ENCODE results near the gene ARHGAP31.

The ARHGAP31 gene

GRCh38 chr3:119401069-119401468, 106.9 kb downstream of the ARHGAP31 start:
- no peak for DNase-seq

- DNase-seq: no peak
Observed at GRCh38 chr3:119401503-119402440, 107.6 kb downstream of the ARHGAP31 start.

- DNase-seq: no peak
Observed at GRCh38 chr3:119402791-119403190, 108.6 kb downstream of the ARHGAP31 start.

GRCh38 chr3:119403201-119403600, 109.0 kb downstream of the ARHGAP31 start:
- peak; percentile 9 for DNase-seq

- no peak for DNase-seq
Observed at GRCh38 chr3:119405315-119405714, 111.1 kb downstream of the ARHGAP31 start.

GRCh38 chr3:119408243-119408950, 114.2 kb downstream of the ARHGAP31 start:
- no peak for DNase-seq

- DNase-seq: no peak
Observed at GRCh38 chr3:119409844-119410243, 115.7 kb downstream of the ARHGAP31 start.

- no peak for DNase-seq
Observed at GRCh38 chr3:119413603-119414280, 119.6 kb downstream of the ARHGAP31 start.

- DNase-seq: no peak
Observed at GRCh38 chr3:119416873-119417272, 122.7 kb downstream of the ARHGAP31 start.

- no peak for DNase-seq
Observed at GRCh38 chr3:119417771-119418512, 123.8 kb downstream of the ARHGAP31 start.

GRCh38 chr3:119418641-119419040, 124.5 kb downstream of the ARHGAP31 start:
- DNase-seq: no peak

GRCh38 chr3:119420196-119420595, 126.0 kb downstream of the ARHGAP31 start:
- DNase-seq: no peak

- peak; percentile 10 for DNase-seq
Observed at GRCh38 chr3:119427669-119428068, 133.5 kb downstream of the ARHGAP31 start.

GRCh38 chr3:119428538-119428937, 134.4 kb downstream of the ARHGAP31 start:
- DNase-seq: no peak

GRCh38 chr3:119433613-119434325, 139.6 kb downstream of the ARHGAP31 start:
- no peak for DNase-seq

GRCh38 chr3:119434703-119435102, 140.5 kb downstream of the ARHGAP31 start:
- no peak for DNase-seq

- no peak for DNase-seq
Observed at GRCh38 chr3:119436977-119437376, 142.8 kb downstream of the ARHGAP31 start.

GRCh38 chr3:119437691-119438258, 143.6 kb downstream of the ARHGAP31 start:
- no peak for DNase-seq

- DNase-seq: no peak
Observed at GRCh38 chr3:119443179-119443578, 149.0 kb downstream of the ARHGAP31 start.

- no peak for DNase-seq
Observed at GRCh38 chr3:119444590-119444989, 150.4 kb downstream of the ARHGAP31 start.

GRCh38 chr3:119453822-119454221, 159.6 kb downstream of the ARHGAP31 start:
- DNase-seq: no peak

GRCh38 chr3:119456469-119456868, 162.3 kb downstream of the ARHGAP31 start:
- DNase-seq: no peak

Measured in fibroblast of skin of right biceps (primary cell).